Measurements from ENCODE around the gene NOL6. TPM values are rescaled to one million over a fixed set of nuclear protein-coding genes. Genes with fewer than 3 reads are reported as not detected.

The NOL6 gene
- total RNA-seq, 4 donors from 2014 or later: 40.4 to 50.4 (median 44.1) TPM

DNA sequence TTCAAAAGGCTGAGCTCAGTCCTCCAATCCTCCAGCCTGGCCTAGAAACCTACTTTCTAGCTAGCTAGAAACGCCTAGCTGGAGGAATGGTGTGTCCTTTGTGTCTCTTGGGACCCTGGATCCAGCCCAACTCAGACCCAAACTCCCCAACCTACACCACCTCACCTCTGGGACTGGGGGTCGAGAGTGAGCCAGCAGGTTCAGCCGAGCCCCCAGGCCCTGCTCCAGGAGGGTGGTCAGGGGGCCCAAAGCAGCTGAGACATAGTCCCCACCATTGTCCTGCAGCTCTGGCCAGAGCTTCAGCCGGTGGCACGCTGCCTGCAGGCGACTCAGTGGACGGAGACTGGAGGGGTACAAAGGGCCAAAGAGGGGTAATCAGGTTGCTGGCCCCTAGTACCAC lies 6.2 kb downstream of the NOL6 start:
- H3K27ac ChIP-seq: no peak overlapping the region
- H3K4me1 ChIP-seq: peaks cover 24% of the 10 kb centered on the region
- WGBS: no CpG with 5 or more reads among the region's 7 CpGs
- no peak for TF ChIP-seq POLR2A (IDR thresholded peaks at IDR 0.05)
- no peak for TF ChIP-seq POLR2AphosphoS5 (IDR thresholded peaks at IDR 0.05)
- TF ChIP-seq, protein P1, sequence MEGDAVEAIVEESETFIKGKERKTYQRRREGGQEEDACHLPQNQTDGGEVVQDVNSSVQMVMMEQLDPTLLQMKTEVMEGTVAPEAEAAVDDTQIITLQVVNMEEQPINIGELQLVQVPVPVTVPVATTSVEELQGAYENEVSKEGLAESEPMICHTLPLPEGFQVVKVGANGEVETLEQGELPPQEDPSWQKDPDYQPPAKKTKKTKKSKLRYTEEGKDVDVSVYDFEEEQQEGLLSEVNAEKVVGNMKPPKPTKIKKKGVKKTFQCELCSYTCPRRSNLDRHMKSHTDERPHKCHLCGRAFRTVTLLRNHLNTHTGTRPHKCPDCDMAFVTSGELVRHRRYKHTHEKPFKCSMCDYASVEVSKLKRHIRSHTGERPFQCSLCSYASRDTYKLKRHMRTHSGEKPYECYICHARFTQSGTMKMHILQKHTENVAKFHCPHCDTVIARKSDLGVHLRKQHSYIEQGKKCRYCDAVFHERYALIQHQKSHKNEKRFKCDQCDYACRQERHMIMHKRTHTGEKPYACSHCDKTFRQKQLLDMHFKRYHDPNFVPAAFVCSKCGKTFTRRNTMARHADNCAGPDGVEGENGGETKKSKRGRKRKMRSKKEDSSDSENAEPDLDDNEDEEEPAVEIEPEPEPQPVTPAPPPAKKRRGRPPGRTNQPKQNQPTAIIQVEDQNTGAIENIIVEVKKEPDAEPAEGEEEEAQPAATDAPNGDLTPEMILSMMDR (IDR thresholded peaks at IDR 0.05): no peak
- no peak for TF ChIP-seq EP300 (IDR thresholded peaks at IDR 0.05)
- H3K9me3 ChIP-seq: no peaks in the 10 kb centered on the region
- no peaks in the 10 kb centered on the region for H3K27me3 ChIP-seq
- no peak for DNase-seq (ENCODE audit: low spot score in 2 of 2)
- H3K4me3 ChIP-seq: no peak overlapping the region
- peaks cover 96% of the 10 kb centered on the region for H3K36me3 ChIP-seq

DNA sequence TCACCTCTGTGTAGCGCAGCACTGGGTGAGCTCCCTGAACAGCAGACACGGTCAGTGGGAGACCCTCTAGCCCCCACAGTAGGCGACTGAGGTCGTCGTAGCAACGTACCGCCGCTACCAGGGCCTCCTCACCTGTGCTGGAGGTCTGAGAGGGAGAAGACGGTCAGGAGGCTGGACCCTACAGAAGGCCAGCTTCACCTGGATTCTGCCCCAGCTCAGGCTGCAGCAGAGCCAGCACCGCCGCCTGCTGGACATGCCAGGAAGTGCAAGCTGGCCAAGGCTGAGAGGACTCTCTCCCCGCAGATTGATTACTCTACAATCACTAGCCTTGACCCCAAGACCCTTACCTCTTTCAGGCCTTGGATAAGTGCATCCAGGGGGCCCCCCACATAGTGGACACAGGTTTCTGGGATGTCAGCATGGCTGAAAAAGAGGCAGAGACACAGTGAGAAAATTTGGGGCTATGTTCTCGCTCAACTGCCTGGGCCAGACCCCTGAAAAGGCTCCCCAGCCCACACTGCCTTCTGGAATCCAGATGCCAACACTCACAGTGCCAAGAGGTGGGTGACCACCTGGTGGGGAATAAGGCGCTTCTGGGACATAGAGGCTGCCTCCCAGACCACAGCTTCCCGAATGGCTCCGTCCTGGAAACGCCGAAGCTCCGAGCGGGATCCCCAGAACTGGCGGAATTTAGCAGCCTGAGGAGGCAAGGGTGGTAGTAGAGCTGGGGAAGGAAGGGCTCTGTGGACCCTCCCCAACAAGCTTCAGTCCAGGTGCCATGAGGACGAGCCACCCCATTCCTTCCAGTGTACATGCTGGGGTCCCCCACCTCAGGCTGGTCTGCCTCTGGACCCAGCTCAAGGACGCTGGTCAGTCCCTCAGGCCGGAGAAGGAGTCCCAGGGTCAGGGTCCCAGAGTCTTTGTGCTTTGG lies 6.9 kb downstream of the NOL6 start:
- WGBS: 69% methylated on average over 10 of the region's 24 CpGs
- H3K27ac ChIP-seq: no peak overlapping the region

DNA sequence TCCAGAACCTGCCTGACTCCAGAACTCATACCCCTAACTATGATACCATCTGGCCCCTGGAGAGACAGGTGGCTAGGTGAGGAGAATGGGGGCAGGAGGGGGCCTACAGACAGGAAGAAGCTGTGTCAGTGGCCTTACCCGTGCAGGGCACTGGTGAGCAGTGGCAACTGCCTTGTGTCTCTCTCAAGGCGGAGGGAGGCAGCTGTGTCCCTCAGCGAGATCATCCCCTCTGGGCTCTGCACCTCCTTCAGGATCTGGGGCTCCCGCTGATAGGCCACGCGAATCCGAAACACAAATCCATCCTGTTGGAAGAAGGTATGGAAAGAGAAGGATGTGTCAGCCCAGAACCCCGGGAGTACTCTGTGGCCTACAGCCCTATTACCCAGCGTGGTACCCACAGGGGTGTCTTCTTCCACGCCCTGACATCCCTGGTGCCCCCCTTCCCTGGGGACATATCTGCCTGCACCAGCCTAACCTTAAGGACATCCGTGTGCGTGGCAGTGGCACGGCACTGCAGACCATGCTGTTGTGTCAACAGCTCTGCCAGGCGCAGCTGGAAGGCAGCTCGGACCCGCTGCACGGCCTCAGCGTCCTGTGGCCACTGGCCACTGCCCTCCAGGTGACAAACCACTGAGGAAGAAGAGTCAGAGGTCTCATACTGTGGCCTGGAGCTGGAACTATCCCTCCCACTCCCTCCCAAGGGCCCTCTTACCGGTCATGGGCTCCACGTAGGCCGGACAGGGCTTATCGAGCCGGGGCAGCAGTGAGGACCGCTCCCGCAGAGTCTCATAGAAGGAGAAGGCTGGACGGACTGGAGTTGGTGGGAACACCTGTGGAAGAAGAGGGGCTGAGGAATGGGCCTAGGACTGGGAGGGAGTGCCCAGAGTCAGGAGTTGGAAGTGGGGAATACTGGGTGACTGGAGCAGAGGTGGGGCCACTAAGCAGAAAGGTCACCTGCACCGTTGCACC lies 7.8 kb downstream of the NOL6 start:
- Histone ChIP-seq H3K4me1 (peaks cover 30% of the 10 kb centered on the region), H3K9me3 (no peaks in the 10 kb centered on the region), H3K27me3 (no peaks in the 10 kb centered on the region), H3K4me3 (no peak overlapping the region), H3K27ac (no peak overlapping the region), H3K36me3 (peaks cover 92% of the 10 kb centered on the region)
- peak in 1 of 2 donors; percentile 58 for DNase-seq (ENCODE audit: low spot score in 2 of 2)
- 95% methylated on average over 21 of the region's 27 CpGs for WGBS
- TF ChIP-seq POLR2AphosphoS5 (IDR thresholded peaks at IDR 0.05) (no peak), EP300 (IDR thresholded peaks at IDR 0.05) (no peak), POLR2A (IDR thresholded peaks at IDR 0.05) (no peak)
- TF ChIP-seq, protein P1 (IDR thresholded peaks at IDR 0.05): no peak

More for the DNA sequence above, 6.9 kb downstream of the NOL6 start:
- Histone ChIP-seq H3K9me3 (no peaks in the 10 kb centered on the region), H3K4me1 (peaks cover 22% of the 10 kb centered on the region), H3K36me3 (peaks cover 99% of the 10 kb centered on the region), H3K27me3 (no peaks in the 10 kb centered on the region), H3K4me3 (no peak overlapping the region)
- TF ChIP-seq POLR2A (IDR thresholded peaks at IDR 0.05) (no peak), POLR2AphosphoS5 (IDR thresholded peaks at IDR 0.05) (no peak), EP300 (IDR thresholded peaks at IDR 0.05) (no peak)
- TF ChIP-seq, protein P1 (IDR thresholded peaks at IDR 0.05): peak; percentile 94 to 98
- peak in 1 of 2 donors; percentile 76 for DNase-seq (ENCODE audit: low spot score in 2 of 2)

DNA sequence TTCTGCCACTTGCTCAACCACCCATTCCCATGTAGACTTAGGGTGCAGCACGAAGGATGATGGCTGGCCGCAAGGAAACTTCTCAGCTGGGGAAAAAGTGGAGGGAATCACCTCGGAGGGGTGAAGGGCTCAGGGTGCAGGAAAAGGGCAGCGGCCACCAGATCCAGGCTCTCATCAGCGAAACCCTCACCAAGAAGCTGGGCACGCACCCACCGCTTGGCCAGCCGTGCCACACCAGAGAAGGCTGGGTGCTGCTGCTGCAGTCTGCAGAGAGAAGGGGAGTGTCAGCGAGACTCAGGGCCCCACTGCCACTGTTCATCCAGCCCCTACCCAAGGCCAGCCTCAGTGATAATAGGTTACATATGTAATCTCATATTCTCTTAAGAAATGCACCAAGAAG lies 8.6 kb downstream of the NOL6 start:
- DNase-seq (ENCODE audit: low spot score in 2 of 2): peak; percentile 40 to 70
- H3K4me1 ChIP-seq: peaks cover 36% of the 10 kb centered on the region
- peaks cover 85% of the 10 kb centered on the region for H3K36me3 ChIP-seq

More for the DNA sequence above, 8.6 kb downstream of the NOL6 start:
- H3K4me3 ChIP-seq: no peak overlapping the region
- no peaks in the 10 kb centered on the region for H3K27me3 ChIP-seq
- WGBS: 91% methylated on average over 9 of the region's 9 CpGs
- TF ChIP-seq, protein P1 (IDR thresholded peaks at IDR 0.05): no peak
- TF ChIP-seq EP300 (IDR thresholded peaks at IDR 0.05) (no peak), POLR2AphosphoS5 (IDR thresholded peaks at IDR 0.05) (no peak), POLR2A (IDR thresholded peaks at IDR 0.05) (no peak)
- no peaks in the 10 kb centered on the region for H3K9me3 ChIP-seq
- no peak overlapping the region for H3K27ac ChIP-seq
